ENCODE results near the gene SASS6.

DNA sequence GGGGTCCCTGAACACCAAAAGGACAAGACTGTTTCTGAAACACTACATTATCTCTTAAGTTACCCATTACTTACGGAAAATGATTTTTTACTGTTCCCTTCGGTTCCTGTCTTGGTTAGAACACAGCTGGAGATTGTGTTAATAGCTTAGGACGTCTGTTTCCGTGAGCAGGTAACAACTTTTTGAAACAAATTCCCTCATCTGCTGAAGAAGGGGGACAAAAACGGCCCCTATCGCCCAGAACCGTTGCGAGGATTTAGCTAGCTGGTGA is 95.1 kb downstream of the SASS6 start:
- TF ChIP-seq ZFP30 (CRISPR knock-in tag; IDR thresholded peaks at IDR 0.05) (no peak), ZNF565 (CRISPR knock-in tag; conservative IDR thresholded peaks at IDR 0.05; ENCODE audit: low read depth) (no peak), ESRRG (CRISPR knock-in tag; IDR thresholded peaks at IDR 0.05) (no peak), ZFP3 (CRISPR knock-in tag; IDR thresholded peaks at IDR 0.05) (no peak), ZNF70 (CRISPR knock-in tag; IDR thresholded peaks at IDR 0.05) (no peak)
- TF ChIP-seq, protein P1, sequence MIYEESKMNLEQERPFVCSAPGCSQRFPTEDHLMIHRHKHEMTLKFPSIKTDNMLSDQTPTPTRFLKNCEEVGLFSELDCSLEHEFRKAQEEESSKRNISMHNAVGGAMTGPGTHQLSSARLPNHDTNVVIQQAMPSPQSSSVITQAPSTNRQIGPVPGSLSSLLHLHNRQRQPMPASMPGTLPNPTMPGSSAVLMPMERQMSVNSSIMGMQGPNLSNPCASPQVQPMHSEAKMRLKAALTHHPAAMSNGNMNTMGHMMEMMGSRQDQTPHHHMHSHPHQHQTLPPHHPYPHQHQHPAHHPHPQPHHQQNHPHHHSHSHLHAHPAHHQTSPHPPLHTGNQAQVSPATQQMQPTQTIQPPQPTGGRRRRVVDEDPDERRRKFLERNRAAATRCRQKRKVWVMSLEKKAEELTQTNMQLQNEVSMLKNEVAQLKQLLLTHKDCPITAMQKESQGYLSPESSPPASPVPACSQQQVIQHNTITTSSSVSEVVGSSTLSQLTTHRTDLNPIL (CRISPR knock-in tag; IDR thresholded peaks at IDR 0.05; ENCODE audit: low read depth) = no peak
